Lower lobe of right lung (tissue), 2 donors: Measurements from ENCODE around the gene HOXA5. TPM values are rescaled to one million over a fixed set of nuclear protein-coding genes. Genes with fewer than 3 reads are reported as not detected.

Experiments
- ATAC-seq, 2 donors: fragments of 200-7000 bp; cut with Tn5 transposase; one replicate each; pipeline ENCODE4 v1.9.1; 2020 to 2022; ENCODE audit warnings: mild to moderate bottlenecking in 2 of 2, moderate library complexity in 2 of 2
- DNase-seq: peaks from one replicate; pipeline ENCODE4 v3.0.0-alpha.2; 2020
- H3K27ac ChIP-seq: fragments of 200-600 bp; one replicate; pipeline ENCODE4 v1.8.0; 2022
- H3K27me3 ChIP-seq: fragments of 200-600 bp; one replicate; pipeline ENCODE4 v1.8.0; 2022; ENCODE audit warnings: low read depth
- H3K36me3 ChIP-seq: fragments of 200-600 bp; one replicate; pipeline ENCODE4 v1.8.0; 2022; ENCODE audit warnings: mild to moderate bottlenecking
- H3K4me1 ChIP-seq: fragments of 200-600 bp; one replicate; pipeline ENCODE4 v1.8.0; 2022
- H3K4me3 ChIP-seq: fragments of 200-600 bp; one replicate; pipeline ENCODE4 v1.8.0; 2022; ENCODE audit warnings: mild to moderate bottlenecking
- H3K9me3 ChIP-seq: fragments of 200-600 bp; one replicate; pipeline ENCODE4 v1.8.0; 2022
- CTCF ChIP-seq: fragments of 200-600 bp; IDR thresholded peaks from one replicate; pipeline ENCODE4 v1.8.0; 2022; ENCODE audit warnings: antibody characterized with exemption, mild to moderate bottlenecking
- intact Hi-C: fragments of 100-400 bp; cut with DNase I; formaldehyde crosslinking; loops from one replicate; pipeline ENCODE4 v1.11.0; 2022
- total RNA-seq: library from RNA; stranded (reverse); fragmentation: NEBNext Ultra II Directional; extraction: Animal tissue kit (Norgen Biotek cat#: 25700); gene quantifications from one replicate; pipeline ENCODE4 v1.2.1, GENCODE V29; 2021
- donor health status: DM: no; HTN: yes; CAD: no; lungs with severe emphysema.

HOXA5 gene
- total RNA-seq, 1 donor from 2014 or later, result 16.0 TPM

DNA sequence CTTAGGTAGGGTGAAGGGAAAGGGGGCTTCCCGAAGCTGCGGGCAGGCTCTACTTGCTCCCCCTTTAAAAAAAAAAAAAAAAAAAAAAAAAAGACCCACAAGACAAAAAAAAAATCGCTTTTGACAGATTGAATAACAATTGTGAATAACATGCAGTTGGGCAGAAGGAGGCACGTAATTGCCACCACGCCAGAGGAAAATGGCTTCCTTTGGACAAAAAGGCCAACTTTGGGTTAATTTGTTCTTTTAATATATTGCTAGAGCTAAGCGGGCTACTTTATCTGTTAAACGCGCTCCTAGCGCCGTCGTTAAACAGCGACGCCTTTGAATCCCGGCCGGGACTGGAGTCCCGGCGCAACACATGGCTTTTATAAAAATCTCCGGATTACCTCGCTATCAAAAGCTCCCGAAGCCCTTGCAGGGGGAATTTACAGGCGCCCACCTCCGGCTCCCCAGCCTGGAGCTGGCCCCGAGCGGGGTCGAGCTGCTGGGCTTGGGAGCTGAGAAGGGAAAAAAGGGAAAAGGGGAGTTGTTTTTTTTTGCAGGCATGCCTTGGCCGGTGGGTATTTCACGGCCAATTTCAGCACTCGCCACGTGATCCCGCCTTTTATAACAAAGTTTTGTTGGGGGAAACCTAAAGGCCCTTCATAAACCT is 40.3 kb upstream of the HOXA5 start:
- no peak for TF ChIP-seq CTCF
- peaks cover 48% of the 10 kb centered on the region for H3K4me1 ChIP-seq
- H3K9me3 ChIP-seq, result no peaks in the 10 kb centered on the region
- intact Hi-C loops, result no loop called here
- no peaks in the 10 kb centered on the region for H3K36me3 ChIP-seq
- ATAC-seq, result no peak
- H3K27me3 ChIP-seq, result peaks cover 99% of the 10 kb centered on the region
- H3K27ac ChIP-seq, result no peak overlapping the region
- peak overlapping the region; percentile 40 for H3K4me3 ChIP-seq
- DNase-seq, result no peak

DNA sequence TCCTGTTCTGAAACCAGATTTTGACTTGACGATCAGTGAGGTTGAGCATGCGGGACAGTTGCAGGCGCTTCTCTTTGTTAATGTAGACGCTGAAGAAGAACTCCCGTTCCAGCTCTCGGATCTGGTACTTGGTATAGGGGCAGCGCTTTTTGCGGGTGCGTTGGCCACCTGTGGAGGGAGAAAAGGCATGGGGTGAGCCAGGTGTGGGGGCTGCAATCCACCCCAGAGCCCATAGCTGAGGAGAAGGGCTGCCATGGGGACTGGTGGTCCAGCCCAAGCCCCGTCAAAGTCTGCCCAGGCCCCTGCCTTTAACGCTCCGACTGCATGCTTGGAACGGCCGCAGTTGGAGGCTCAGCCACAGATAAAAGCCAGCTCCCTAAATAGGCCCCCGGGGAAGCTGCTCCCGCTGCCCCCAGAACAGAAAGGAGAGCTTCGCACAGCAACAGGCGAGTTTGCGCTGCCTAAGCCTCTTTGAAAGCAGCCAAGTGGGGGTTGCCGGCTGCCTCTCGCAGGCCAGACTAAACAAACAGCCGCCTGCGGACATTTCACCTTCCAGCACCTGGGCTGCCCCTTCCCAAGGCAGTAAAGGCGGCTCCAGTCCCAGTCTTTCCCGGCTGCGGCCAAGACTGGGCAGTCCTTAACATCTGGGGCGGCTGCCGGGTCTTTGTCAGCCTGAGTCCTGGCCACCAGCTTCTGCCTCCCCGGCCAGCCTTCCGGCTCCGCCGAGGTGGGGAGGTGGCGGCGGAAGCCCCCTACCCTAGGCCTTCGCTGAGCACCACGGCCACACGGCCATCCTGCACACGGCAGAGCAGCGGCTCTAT is 39.6 kb upstream of the HOXA5 start:
- intact Hi-C loops, result no loop called here
- peaks cover 99% of the 10 kb centered on the region for H3K27me3 ChIP-seq

DNA sequence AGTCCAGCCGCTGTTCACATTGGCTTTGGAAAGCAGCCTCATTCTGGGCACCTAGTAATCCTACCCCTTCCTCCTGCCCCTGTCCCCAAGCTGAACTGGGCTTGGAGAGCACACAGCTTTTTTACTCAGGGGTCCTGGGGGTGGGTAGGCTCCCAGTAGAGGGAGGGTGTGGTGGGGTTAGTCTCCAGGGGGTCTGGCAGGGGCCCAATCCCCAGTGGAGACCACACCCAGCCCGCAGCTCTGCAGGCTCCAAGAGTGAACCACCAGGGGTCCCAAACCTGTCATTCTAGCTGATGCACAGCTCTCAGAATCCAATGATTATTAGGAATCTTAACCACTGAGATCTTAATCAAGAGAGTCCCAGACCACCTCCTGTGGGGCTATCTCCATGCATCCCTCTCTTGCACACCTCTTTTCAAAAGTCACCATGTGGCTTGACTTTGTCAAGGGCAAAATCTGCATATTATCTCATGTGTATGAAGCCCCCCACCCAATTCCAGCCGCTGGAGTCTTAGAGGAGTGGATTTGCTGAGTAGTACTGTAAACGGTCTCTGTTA is 38.9 kb upstream of the HOXA5 start:
- Histone ChIP-seq H3K4me3 (no peak overlapping the region), H3K27me3 (peaks cover 99% of the 10 kb centered on the region)
- DNase-seq, result no peak

More for the DNA sequence above, 39.6 kb upstream of the HOXA5 start:
- no peaks in the 10 kb centered on the region for H3K36me3 ChIP-seq
- H3K4me3 ChIP-seq, result no peak overlapping the region
- no peaks in the 10 kb centered on the region for H3K9me3 ChIP-seq
- ATAC-seq, result no peak
- DNase-seq, result peak; percentile 31
- TF ChIP-seq CTCF, result no peak
- H3K27ac ChIP-seq, result no peak overlapping the region
- peaks cover 41% of the 10 kb centered on the region for H3K4me1 ChIP-seq

DNA sequence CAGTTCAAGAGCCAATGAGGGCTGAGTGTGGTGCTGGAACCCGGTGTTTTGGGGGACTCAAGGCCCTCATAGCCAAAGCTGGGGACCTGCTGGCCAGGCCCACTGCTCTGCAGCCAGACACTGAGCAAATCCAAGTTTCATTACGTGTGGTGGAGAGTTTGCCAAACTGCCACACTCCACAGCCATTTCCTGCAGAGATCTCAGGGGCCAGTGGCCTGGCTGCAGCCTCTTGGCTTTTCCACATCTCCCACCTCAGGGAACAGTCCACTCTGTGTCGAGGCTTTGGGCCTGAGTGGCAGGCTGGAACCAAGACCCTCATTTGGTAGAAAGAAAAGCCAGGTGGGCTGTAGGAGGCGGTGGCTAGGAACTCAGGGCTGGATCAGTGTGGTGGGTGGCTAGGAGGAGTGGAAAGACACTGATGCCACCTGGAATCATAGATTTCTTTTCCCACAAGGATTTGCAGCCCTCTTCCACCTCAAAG is 38.4 kb upstream of the HOXA5 start:
- no peak for DNase-seq
- no peak overlapping the region for H3K27ac ChIP-seq

More for the DNA sequence above, 38.9 kb upstream of the HOXA5 start:
- peaks cover 36% of the 10 kb centered on the region for H3K4me1 ChIP-seq
- H3K9me3 ChIP-seq, result no peaks in the 10 kb centered on the region
- intact Hi-C loops, result no loop called here
- H3K36me3 ChIP-seq, result no peaks in the 10 kb centered on the region
- no peak overlapping the region for H3K27ac ChIP-seq
- TF ChIP-seq CTCF, result no peak
- ATAC-seq, result no peak

More for the DNA sequence above, 38.4 kb upstream of the HOXA5 start:
- intact Hi-C loops, result no loop called here
- Histone ChIP-seq H3K36me3 (no peaks in the 10 kb centered on the region), H3K4me1 (peaks cover 36% of the 10 kb centered on the region), H3K4me3 (no peak overlapping the region), H3K27me3 (peaks cover 99% of the 10 kb centered on the region), H3K9me3 (no peaks in the 10 kb centered on the region)
- ATAC-seq, result no peak
- no peak for TF ChIP-seq CTCF
